GM12878 (cell line): ENCODE data around the gene SNAI3. TPM values are rescaled to one million over a fixed set of nuclear protein-coding genes. Genes with fewer than 3 reads are reported as not detected.

Experiments used
- ATAC-seq: fragments of 200-7000 bp; cut with Tn5 transposase; 3 replicates; pipeline ENCODE4 v1.9.1; 2020; ENCODE audit warnings: mild to moderate bottlenecking, moderate library complexity
- BruUV-seq: library from RNA; stranded (reverse); fragments of 400-500 nt; replicated peaks from 2 replicates; lab custom pipeline; 2021; lab: Mats Ljungman, UMichigan
- CTCF ChIA-PET: fragments of 300-600 bp; sonication (Branson Sonifier 250); formaldehyde crosslinking; extraction: SDS; loops from one replicate; lab custom pipeline; 2021; ENCODE audit warnings: inconsistent platforms; lab: Yijun Ruan, JAX
- POLR2A ChIA-PET: fragments of 350-600 bp; formaldehyde crosslinking; extraction: SDS; loops from one replicate; lab custom pipeline; 2021; ENCODE audit warnings: inconsistent platforms; lab: Charles Lee
- RAD21 ChIA-PET: fragments of 300-600 bp; sonication (Branson Sonifier 250); formaldehyde crosslinking; loops from one replicate; lab custom pipeline; 2023; ENCODE audit warnings: antibody characterized with exemption; ENCODE audit not compliant: unreplicated experiment; lab: Charles Lee
- SMC1A ChIA-PET: fragments of 300-600 bp; sonication (Branson Sonifier 250); formaldehyde crosslinking; loops from one replicate; lab custom pipeline; 2023; ENCODE audit not compliant: unreplicated experiment, uncharacterized antibody; lab: Charles Lee
- DNase-seq: peaks from one replicate; pipeline ENCODE4 v3.0.0-alpha.2; 2011; ENCODE audit warnings: low read depth, low spot score
- FAIRE-seq: peaks from 3 replicates; lab custom pipeline; 2011; peaks lifted over from hg19 to GRCh38; lab: Jason Lieb, UNC
- H2AFZ ChIP-seq: 2 replicates; pipeline ENCODE4 v1.6.0; 2011; ENCODE audit warnings: low read depth, low read length, control low read depth; ENCODE audit not compliant: control insufficient read depth
- H3K27ac ChIP-seq: 2 replicates; pipeline ENCODE4 v1.5.1; 2011; ENCODE audit warnings: control low read depth; ENCODE audit not compliant: control insufficient read depth, insufficient read depth
- H3K27me3 ChIP-seq, 2 experiments: replicated peaks in 1 of 2; 2 replicates each; pipeline versions ENCODE4 v1.6.0 to v1.6.1; 2011; ENCODE audit warnings: low read length in 1 of 2; ENCODE audit not compliant: control insufficient read depth in 2 of 2, insufficient read depth in 2 of 2
- H3K36me3 ChIP-seq, 2 experiments: 2 replicates each; pipeline ENCODE4 v1.5.1; 2011; ENCODE audit warnings: low read length in 1 of 2; ENCODE audit not compliant: control insufficient read depth in 2 of 2, insufficient read depth in 2 of 2
- H3K4me1 ChIP-seq: 2 replicates; pipeline ENCODE4 v1.6.1; 2011; ENCODE audit warnings: mild to moderate bottlenecking, low read length, moderate library complexity, mixed read lengths; ENCODE audit not compliant: control insufficient read depth, insufficient read depth
- H3K4me2 ChIP-seq: 2 replicates; pipeline ENCODE4 v1.6.0; 2011; ENCODE audit warnings: control low read depth; ENCODE audit not compliant: control insufficient read depth, insufficient read depth
- H3K4me3 ChIP-seq: fragments of 200-600 bp; sonication (generic); 2 replicates; pipeline ENCODE4 v1.5.1; 2016
- H3K79me2 ChIP-seq: 2 replicates; pipeline ENCODE4 v1.6.0; 2011; ENCODE audit warnings: low read length; ENCODE audit not compliant: control insufficient read depth, insufficient read depth
- H3K9ac ChIP-seq: 2 replicates; pipeline ENCODE4 v1.8.0; 2011; ENCODE audit warnings: low read length, control low read depth, mixed read lengths; ENCODE audit not compliant: control insufficient read depth, insufficient read depth
- H3K9me3 ChIP-seq: replicated peaks from 3 replicates; pipeline ENCODE4 v1.5.1; 2011; ENCODE audit warnings: mild to moderate bottlenecking, low read length; ENCODE audit not compliant: control insufficient read depth, insufficient read depth
- H4K20me1 ChIP-seq: 2 replicates; pipeline ENCODE4 v1.6.0; 2011; ENCODE audit not compliant: control insufficient read depth, insufficient read depth
- BCL3 ChIP-seq: IDR thresholded peaks from 2 replicates; pipeline ENCODE4 v1.6.1; 2011; ENCODE audit warnings: borderline replicate concordance, low read depth, mild to moderate bottlenecking, moderate library complexity, low read length; ENCODE audit not compliant: insufficient read depth, poor library complexity, severe bottlenecking
- CBX3 ChIP-seq: fragments of 200-600 bp; sonication (generic); IDR thresholded peaks from 2 replicates; pipeline ENCODE4 v1.6.1; 2016; ENCODE audit warnings: low read depth, borderline replicate concordance
- EGR1 ChIP-seq, 2 experiments: IDR thresholded peaks; 1 replicate in 1 of 2; 2 replicates in 1 of 2; pipeline ENCODE4 v1.6.1; 2011 to 2012; ENCODE audit warnings: low read depth in 2 of 2, low read length in 2 of 2, borderline replicate concordance in 1 of 2, mild to moderate bottlenecking in 1 of 2, moderate library complexity in 1 of 2
- HDAC2 ChIP-seq: fragments of 200-600 bp; sonication (generic); IDR thresholded peaks from 2 replicates; pipeline ENCODE4 v1.6.1; 2017
- KAT2A ChIP-seq: conservative IDR thresholded peaks from 2 replicates; pipeline ENCODE4 v1.6.1; 2011; ENCODE audit warnings: low read depth, low read length; ENCODE audit not compliant: control insufficient read depth
- STAT3 ChIP-seq: IDR thresholded peaks from 2 replicates; pipeline ENCODE4 v1.6.1; 2011; ENCODE audit warnings: low read depth, low read length, improper control_type of control experiment
- WGBS: methylation state at CpG from one replicate; pipeline ENCODE4 v1.1.6; 2016; ENCODE audit warnings: low lambda C conversion rate; ENCODE audit not compliant: insufficient replicate concordance, insufficient coverage; ENCODE audit errors: missing lambda C conversion rate; 5-methylcytosine and 5-hydroxymethylcytosine counted together
- in situ Hi-C: fragments of 300-500 bp; cut with MboI; formaldehyde crosslinking; loops from 9 replicates; pipeline ENCODE4 v1.14.3; 2018; ENCODE audit warnings: mixed read lengths
- intact Hi-C: fragments of 100-400 bp; cut with micrococcal nuclease; formaldehyde crosslinking; loops from one replicate; pipeline ENCODE4 v1.14.2; 2022; ENCODE audit not compliant: unreplicated experiment
- polyA plus RNA-seq, 11 experiments: library from polyadenylated mRNA; depleted of rRNA in 4 of 11; unstranded in 6 of 11; stranded (reverse) in 5 of 11; fragments of >200 nt; fragmentation: Nextera tagmentation in 4 of 11; fragmentation: Illumina TruSeq in 1 of 11; extraction: Ambion mirVana in 4 of 11; extraction: Trizol in 1 of 11; gene quantifications; 1 replicate in 1 of 11; 2 replicates in 10 of 11; pipeline versions ENCODE4 v1.2.1 to v1.2.3, GENCODE V29; 2011 to 2016; ENCODE audit warnings: inconsistent platforms in 2 of 11, missing spikeins in 2 of 11, low read depth in 1 of 11
- total RNA-seq, 4 experiments: library from RNA; depleted of rRNA in 3 of 4; stranded (reverse); fragments of >200 nt in 3 of 4; fragmentation: Illumina TruSeq in 1 of 4; extraction: Trizol in 1 of 4; gene quantifications; 2 replicates each; pipeline versions ENCODE4 v1.2.1 to v1.2.3, GENCODE V29; 2013 to 2021
- TF ChIP-seq, protein P1 (sequence below): fragments of 450-650 bp; IDR thresholded peaks from 2 replicates; pipeline ENCODE4 v1.6.1; 2017; ENCODE audit warnings: mild to moderate bottlenecking, low read depth, inconsistent platforms; ENCODE audit not compliant: poor library complexity, severe bottlenecking
- TF ChIP-seq, protein P2 (sequence below): fragments of 450-650 bp; IDR thresholded peaks from 2 replicates; pipeline ENCODE4 v1.6.1; 2016; ENCODE audit warnings: mild to moderate bottlenecking

The SNAI3 gene
- total and polyA plus RNA-seq, 10 of the 15 experiments (the other 5 are each of a cell fraction or from before 2014, with no cell fraction given): 0.21 to 7.4 (median 3.0) TPM

- no peak for TF ChIP-seq BCL3
- no peak for TF ChIP-seq KAT2A
Measured at GRCh38 chr16:88662843-88663606, 23.3 kb downstream of the SNAI3 start, which contains the start of gene MVD (continued).

GRCh38 chr16:88662222-88662842 is 24.0 kb downstream of the SNAI3 start:
- POLR2A ChIA-PET: interaction anchor here (0.6 to 2.4 kb wide), 8 partner anchors 10 to 210 kb away, joined by 3 to 6 read pairs (median 5); partner anchors contain the start of gene CYBA
- peak overlapping the region; percentile 61 for H3K4me2 ChIP-seq
- peak overlapping the region; percentile 72 for H3K9ac ChIP-seq
- WGBS: under 1% methylated on average over 43 of the region's 49 CpGs
- RAD21 ChIA-PET: interaction anchor here (1.3 to 1.9 kb wide), 2 partner anchors 23 to 45 kb away, joined by 3 to 6 read pairs; no protein-coding TSS in a partner anchor
- peaks cover 4 to 10% of the 10 kb centered on the region in 2 experiments; a peak in 3 of 4 replicates for H3K36me3 ChIP-seq
- H3K27ac ChIP-seq: peak overlapping the region; percentile 78
- peak overlapping the region; percentile 84 for H3K4me3 ChIP-seq
- H3K79me2 ChIP-seq: peaks cover 47% of the 10 kb centered on the region
- no peaks in the 10 kb centered on the region for H3K9me3 ChIP-seq
- FAIRE-seq (no peak), ATAC-seq (peak; percentile 11), DNase-seq (no peak)
- no peaks in the 10 kb centered on the region for H3K27me3 ChIP-seq
- BruUV-seq: TSS peak; percentile 81
- H3K4me1 ChIP-seq: peaks cover 6% of the 10 kb centered on the region; the same call in 1 of the 2 replicates
- in situ Hi-C loops: no loop called here
- intact Hi-C loops: no loop called here
- SMC1A ChIA-PET: interaction anchor here (1.5 kb wide), 1 partner anchor 19 kb away, joined by 5 read pairs; no protein-coding TSS in a partner anchor
- no peaks in the 10 kb centered on the region for H4K20me1 ChIP-seq
- CTCF ChIA-PET: interaction anchor here (0.7 to 1.9 kb wide), 6 partner anchors 11 to 144 kb away, joined by 3 to 6 read pairs (median 4); no protein-coding TSS in a partner anchor
- H2AFZ ChIP-seq: peak overlapping the region; percentile 49
- TF ChIP-seq EGR1 (IDR thresholded peaks at IDR 0.05; ENCODE audit: borderline replicate concordance in 1 of 2, low read depth in 2 of 2, low read length in 2 of 2) (peak in 1 of 2 experiments; percentile 40; a peak in 1 of 3 replicates), STAT3 (no peak), HDAC2 (0 out of 2 replicates have a peak, but pooled peaks have one; percentile 83), CBX3 (no peak)
- TF ChIP-seq, protein P1, sequence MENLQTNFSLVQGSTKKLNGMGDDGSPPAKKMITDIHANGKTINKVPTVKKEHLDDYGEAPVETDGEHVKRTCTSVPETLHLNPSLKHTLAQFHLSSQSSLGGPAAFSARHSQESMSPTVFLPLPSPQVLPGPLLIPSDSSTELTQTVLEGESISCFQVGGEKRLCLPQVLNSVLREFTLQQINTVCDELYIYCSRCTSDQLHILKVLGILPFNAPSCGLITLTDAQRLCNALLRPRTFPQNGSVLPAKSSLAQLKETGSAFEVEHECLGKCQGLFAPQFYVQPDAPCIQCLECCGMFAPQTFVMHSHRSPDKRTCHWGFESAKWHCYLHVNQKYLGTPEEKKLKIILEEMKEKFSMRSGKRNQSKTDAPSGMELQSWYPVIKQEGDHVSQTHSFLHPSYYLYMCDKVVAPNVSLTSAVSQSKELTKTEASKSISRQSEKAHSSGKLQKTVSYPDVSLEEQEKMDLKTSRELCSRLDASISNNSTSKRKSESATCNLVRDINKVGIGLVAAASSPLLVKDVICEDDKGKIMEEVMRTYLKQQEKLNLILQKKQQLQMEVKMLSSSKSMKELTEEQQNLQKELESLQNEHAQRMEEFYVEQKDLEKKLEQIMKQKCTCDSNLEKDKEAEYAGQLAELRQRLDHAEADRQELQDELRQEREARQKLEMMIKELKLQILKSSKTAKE: no peak
- TF ChIP-seq, protein P2, sequence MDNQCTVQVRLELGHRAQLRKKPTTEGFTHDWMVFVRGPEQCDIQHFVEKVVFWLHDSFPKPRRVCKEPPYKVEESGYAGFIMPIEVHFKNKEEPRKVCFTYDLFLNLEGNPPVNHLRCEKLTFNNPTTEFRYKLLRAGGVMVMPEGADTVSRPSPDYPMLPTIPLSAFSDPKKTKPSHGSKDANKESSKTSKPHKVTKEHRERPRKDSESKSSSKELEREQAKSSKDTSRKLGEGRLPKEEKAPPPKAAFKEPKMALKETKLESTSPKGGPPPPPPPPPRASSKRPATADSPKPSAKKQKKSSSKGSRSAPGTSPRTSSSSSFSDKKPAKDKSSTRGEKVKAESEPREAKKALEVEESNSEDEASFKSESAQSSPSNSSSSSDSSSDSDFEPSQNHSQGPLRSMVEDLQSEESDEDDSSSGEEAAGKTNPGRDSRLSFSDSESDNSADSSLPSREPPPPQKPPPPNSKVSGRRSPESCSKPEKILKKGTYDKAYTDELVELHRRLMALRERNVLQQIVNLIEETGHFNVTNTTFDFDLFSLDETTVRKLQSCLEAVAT: peak; percentile 49; the same call in 1 of the 2 replicates
